ENCODE measurements around the gene MPPED2.

Gene MPPED2

GRCh38 chr11:30485756-30486155 is 100.4 kb downstream of the MPPED2 start:
- no peak for DNase-seq (ENCODE audit: low read depth in 3 of 3)

- no peak for DNase-seq (ENCODE audit: low read depth in 3 of 3)
Measured at GRCh38 chr11:30485222-30485621, 100.9 kb downstream of the MPPED2 start.

- DNase-seq (ENCODE audit: low read depth in 3 of 3), result no peak
Measured at GRCh38 chr11:30483056-30483455, 103.1 kb downstream of the MPPED2 start.

DNA sequence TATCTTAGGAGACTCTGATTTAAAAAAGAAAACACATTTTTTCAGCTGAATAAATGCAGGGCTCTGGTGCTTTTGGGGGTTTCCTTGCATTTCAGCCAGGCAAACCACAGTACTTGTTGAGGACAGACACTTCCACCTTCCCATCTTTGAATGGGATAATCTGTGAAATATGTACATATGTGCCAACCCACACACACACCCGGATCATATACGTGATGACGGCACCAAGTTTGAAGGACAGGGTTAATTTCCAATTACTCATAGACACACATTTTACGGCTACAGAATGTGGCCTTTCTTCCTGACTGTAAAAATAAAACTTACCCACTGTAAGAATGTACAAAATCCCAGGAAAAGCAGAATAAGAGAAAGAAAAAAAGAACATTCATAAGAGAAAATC is 104.4 kb downstream of the MPPED2 start:
- DNase-seq (ENCODE audit: low read depth in 3 of 3), result no peak

GRCh38 chr11:30481330-30481729 is 104.8 kb downstream of the MPPED2 start:
- DNase-seq (ENCODE audit: low read depth in 3 of 3), result no peak

DNA sequence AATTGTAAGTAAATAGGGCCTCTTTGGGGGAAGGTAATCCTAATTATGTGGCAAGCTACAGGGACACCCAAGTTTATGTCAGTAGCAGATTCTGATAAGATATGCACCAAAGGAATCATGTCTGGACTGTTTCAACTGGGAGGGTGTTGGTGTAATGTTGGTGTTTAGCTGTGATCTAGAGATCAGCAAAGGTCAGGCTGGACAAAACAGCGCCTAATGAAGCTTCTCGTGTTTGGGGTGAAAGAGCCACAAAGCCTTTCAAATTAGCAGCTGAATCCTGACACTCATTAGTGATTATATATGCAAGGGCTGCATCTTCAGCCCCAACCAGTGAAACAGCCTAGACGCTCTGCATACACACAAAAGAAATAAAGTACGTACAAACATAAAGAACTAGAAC is 106.3 kb downstream of the MPPED2 start:
- DNase-seq (ENCODE audit: low read depth in 3 of 3), result no peak

- no peak for DNase-seq (ENCODE audit: low read depth in 3 of 3)
Measured at GRCh38 chr11:30478923-30479322, 107.2 kb downstream of the MPPED2 start.

DNA sequence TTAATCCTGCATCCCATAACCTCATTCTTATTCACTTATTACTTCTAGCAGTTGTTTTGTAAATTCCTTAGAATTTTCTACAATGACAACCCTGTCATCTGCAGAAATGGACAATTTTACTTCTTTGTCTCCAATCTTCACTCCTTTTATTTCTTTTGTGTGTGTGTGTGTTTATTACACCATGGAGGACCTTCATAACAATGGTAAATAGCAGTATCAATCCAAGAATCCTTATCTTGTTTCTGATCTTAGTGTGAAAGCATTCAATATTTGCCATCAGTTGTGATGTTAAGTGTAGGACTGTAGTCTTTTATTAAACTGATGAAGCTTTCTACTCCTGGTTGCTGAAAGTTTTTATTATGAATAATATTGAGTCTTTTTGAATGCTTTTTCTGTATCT is 109.1 kb downstream of the MPPED2 start:
- no peak for DNase-seq (ENCODE audit: low read depth in 3 of 3)

- no peak for DNase-seq (ENCODE audit: low read depth in 3 of 3)
Measured at GRCh38 chr11:30474151-30474954, 111.8 kb downstream of the MPPED2 start.

- no peak for DNase-seq (ENCODE audit: low read depth in 3 of 3)
Measured at GRCh38 chr11:30471244-30471643, 114.9 kb downstream of the MPPED2 start.

DNA sequence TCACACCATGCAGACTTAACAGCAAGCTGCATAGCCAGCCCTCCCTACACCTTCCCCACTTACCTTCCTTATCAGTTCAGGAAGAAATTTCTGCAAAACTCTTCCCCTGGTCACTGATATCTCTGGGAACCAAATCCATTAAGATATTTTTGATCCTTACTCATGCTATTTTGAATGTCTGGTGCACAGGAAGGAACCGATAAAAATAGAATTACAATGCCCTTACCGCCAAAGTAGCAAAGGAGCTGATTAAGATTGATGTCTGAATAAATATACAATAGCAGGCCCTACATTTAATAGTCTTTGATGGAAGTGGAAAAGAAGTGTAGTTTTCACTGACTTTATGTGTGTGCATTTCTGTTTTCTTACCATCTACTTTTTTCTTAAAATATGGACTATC is 117.3 kb downstream of the MPPED2 start:
- DNase-seq (ENCODE audit: low read depth in 3 of 3), result no peak

GRCh38 chr11:30467176-30467575 is 119.0 kb downstream of the MPPED2 start:
- no peak for DNase-seq (ENCODE audit: low read depth in 3 of 3)

DNA sequence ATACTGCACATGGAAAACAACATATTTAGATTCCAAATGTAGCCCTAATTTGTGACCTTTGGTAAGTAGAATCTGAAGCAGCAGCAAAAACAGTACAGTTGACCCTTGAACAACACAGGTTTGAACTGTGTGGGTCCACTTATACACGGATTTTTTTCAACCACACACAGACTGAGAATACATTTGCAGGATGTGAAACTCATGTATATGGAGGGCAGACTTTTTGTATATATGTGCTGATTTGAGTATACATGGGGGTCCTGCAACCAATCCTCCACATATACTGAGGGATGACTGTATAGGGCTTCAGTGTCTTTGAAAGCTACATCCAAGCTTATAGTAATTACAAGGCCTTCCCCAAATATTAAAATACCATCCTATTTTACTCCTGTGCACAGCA is 120.5 kb downstream of the MPPED2 start:
- no peak for DNase-seq (ENCODE audit: low read depth in 3 of 3)

DNA sequence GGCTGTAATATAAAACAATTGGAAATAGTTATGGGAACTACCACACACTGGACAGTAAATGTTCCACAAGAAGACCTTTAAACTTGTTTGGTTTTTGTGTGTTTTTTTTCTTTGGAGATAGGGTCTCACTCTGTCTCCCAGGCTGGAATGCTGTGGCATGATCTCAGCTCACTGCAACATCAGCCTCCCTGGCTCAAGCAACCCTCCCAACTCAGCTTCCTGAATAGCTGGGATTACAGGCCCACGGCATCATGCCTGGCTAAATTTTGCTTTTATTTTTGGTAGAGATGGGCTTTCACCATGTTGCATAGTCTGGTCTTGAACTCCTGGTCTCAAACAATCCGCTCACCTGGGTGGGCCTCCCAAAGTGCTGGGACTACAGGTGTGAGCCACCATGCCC is 121.0 kb downstream of the MPPED2 start:
- DNase-seq (ENCODE audit: low read depth in 3 of 3), result no peak

DNA sequence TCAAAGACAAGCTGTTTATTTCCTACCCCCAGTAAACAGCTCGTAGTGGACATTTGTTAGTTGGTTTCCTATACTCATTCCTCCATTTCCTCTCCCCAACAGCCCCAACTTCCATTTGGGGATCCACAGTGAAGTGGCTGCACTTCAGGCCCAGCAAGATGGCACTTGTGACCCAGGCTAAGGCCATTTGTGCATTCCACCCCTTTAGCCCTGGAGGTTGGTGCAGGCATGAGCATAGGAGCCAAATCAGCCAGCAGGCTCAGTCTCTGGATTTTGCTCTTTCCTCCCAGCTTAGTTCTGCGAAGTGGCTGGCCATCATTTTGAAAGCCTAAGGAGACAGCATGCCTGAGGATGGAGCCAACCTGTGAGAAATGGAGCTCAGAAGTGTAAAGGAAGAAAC is 122.9 kb downstream of the MPPED2 start:
- no peak for DNase-seq (ENCODE audit: low read depth in 3 of 3)

GRCh38 chr11:30462421-30462820 is 123.7 kb downstream of the MPPED2 start:
- DNase-seq (ENCODE audit: low read depth in 3 of 3), result no peak

DNA sequence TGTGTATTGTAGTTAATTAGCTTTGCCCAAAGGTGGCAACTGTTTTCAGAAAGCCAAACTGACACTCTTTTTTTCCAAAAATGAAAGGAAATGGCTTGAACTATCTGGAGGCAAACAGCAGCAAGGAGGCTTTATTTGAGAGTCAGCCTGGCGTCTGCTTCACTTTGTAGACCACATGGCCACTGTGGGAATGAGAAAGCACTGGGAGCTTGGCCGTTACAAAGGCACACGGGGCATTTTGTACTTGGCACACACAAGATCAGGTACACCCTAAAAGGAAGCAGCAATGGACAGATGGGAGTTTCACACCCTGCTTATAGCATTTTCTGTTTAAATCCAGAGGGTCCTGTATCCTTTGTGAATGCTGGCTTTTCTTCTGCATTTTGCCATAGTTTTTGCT is 126.3 kb downstream of the MPPED2 start:
- no peak for DNase-seq (ENCODE audit: low read depth in 3 of 3)

DNA sequence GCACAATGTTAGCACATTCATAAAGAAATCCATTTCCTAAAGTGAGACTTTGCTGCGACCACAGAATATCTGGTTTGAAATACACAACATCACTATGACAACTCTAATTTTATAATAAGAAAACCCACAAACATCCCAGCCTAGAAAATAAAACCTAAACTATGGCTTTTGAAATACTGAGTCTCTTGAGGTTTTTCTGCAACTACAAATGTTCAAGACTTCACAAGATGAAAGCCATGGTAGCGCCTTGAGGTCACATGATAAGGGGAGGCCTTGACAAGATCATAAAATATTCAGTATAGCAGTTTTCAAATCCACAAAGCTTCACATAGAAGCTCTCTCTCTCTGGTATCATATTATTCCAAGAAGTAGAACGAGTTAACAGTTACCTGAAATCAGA is 126.8 kb downstream of the MPPED2 start:
- no peak for DNase-seq (ENCODE audit: low read depth in 3 of 3)

DNA sequence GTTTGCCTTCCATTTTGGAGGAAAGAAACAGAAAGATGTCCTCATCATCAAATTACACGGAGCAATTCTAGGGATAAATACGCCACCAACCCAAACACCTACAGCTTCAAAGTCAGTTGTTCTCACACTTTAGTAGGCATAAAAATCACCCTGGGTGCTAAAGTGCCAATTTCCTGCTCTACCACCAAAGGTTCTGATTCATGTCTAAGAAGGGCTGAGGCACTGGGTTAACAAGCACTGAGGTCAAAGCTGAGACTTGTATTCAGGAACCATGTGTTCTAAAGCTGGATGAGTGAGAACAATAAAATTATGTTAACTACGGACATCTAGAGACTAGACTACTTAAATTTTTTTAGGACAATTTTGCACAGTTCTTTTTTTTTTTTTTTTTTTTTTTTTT is 127.6 kb downstream of the MPPED2 start:
- no peak for DNase-seq (ENCODE audit: low read depth in 3 of 3)

- DNase-seq (ENCODE audit: low read depth in 3 of 3), result no peak
Measured at GRCh38 chr11:30457087-30457486, 129.1 kb downstream of the MPPED2 start.

DNA sequence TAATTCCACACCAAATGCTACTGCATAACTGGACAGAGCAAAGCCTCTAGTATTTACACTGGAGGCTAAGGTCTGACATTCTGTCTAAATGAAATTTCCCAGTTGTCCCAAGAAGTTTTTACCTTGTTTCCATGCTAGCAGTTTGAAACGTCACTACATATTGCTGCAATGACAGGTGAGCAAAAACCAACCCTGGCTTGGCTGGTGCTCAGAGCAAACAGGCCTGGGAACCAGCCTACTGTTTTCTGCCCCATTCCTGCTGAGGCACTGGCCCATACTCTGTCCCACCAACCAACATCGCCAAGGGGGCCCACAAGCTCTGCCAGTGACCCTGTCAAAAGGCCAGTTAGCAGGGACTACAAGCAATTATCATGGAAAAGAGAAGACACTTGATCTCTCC is 131.1 kb downstream of the MPPED2 start:
- DNase-seq (ENCODE audit: low read depth in 3 of 3), result no peak

DNA sequence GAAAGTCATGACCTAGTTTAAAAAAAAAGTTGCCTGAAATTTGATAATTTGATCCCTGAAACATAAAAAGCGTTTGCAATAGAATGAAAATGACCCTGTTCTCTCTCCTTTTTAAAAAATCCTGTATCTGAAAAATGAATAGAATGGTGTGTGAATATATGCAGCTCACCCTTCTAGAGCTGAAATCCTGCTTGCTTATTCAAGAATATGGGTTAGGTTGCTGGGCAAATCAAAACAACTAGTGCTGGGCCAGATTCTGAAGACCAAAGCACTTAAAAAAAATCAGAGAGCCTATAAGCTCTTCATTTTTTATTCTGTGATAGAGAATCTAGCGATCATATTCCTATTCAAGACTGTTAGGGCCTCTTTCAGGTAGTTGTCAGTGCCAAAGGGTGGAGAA is 131.6 kb downstream of the MPPED2 start:
- DNase-seq (ENCODE audit: low read depth in 3 of 3), result no peak

DNA sequence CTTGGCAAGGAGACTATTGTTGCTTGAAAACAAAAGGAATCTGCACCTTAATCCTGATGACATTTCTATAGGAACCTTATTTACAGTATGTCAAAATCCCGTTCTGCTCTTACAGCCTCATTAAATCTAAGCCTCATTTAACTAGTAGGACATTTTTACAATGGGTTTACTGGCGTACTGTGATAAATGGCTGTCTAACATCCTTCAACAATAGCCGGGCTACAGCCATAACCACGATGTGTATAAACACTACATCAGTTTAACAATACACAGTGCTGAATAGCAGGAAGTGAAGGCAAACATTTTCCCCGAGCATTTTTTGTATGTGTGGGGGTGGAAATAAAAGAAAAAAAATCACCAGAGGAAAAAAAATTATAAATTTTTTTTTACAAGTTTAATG is 132.0 kb downstream of the MPPED2 start:
- no peak for DNase-seq (ENCODE audit: low read depth in 3 of 3)

DNA sequence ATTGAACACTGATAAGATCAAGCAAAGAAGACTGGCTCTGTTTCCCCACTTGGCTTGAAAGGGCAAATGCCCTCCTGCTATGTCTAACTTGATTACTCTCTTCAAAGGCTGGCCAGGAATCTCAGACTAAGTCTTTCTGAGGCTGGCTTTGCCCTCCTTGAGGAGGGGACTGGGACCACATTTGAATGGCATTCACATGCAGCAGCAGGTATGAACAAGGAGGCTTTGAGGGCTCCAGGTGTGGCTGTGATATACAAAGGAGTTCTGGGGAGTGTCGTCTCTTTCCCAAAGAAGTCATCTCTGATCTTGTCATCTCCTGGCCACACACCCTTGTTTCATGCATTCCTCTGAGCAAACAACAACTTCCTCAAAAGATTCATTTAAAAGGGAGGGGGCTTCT is 132.4 kb downstream of the MPPED2 start:
- DNase-seq (ENCODE audit: low read depth in 3 of 3), result no peak

Data from stimulated activated CD4-positive, alpha-beta T cell treated with anti-CD3 and anti-CD28 coated beads, TNF-alpha, amount 100 ng/mL, for 4 hours (primary cell).